ENCODE data around the gene INAFM1. TPM values are rescaled to one million over a fixed set of nuclear protein-coding genes. Genes with fewer than 3 reads are reported as not detected.
A peak's percentile ranks its signal among the peaks of the same experiment; 100 is the strongest.

INAFM1 gene
- total RNA-seq, 5 donors from 2014 or later (not counting 1 experiment from before 2014, with no cell fraction given) = 11.3 to 19.2 (median 15.6) TPM

GRCh38 chr19:47256693-47257410 lies 17.8 kb upstream of the INAFM1 start:
- peak overlapping the region; percentile 49 to 67 for H3K4me3 ChIP-seq (ENCODE audit: control insufficient read depth in 1 of 2, extremely low read depth in 1 of 2, low read length in 1 of 2)
- WGBS (ENCODE audit: insufficient coverage) = 0% methylated on average over 41 of the region's 52 CpGs
- H3K9me3 Mint-ChIP-seq = no peaks in the 10 kb centered on the region

DNA sequence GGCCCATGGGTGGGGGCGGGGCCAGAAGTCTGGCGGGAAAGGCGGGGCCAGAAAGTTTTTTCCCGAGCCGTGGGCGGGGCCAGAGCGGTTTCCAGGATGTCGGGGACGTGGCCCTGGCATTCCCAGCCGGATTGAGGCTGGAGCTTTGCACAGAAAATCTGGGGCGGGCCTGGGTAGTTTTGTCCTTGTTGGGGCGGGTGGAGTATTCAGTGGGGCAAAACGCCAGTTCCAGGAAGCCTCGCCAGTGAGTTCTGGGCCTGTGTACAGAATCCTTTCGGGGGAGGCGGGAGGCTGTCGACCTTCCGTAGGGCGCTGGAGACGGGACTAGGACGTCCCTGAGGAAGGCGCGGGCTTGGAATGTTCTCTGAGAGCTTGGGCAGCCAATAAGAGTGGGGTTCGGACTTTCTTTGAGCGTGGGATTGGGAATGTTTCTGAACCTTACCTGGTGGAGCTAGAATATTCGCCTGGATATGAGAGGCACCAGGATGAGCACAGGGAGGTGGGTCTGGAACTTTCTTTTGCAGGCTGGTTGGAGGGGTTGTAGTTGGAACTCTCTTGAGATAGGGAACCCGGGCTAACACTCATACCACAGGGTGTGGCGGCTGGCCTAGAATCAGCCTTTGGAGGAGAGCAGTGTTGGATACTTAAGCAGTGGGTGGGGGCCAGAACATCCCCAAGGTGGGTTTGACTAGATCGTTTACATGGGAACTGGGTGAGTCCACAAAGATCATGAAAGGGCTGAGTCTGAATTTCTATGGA lies 17.1 kb upstream of the INAFM1 start:
- Mint-ChIP-seq H3K4me1 (peaks cover 33 to 45% (median 43%) of the 10 kb centered on the region in 3 donors), H3K4me3 (peak overlapping the region; percentile 84 to 91 (median 87)), H3K36me3 (peaks cover 34% of the 10 kb centered on the region), H3K27me3 (no peaks in the 10 kb centered on the region), H3K27ac (peak overlapping the region; percentile 91 to 96), H3K9me3 (no peaks in the 10 kb centered on the region)
- Histone ChIP-seq H3K27ac (ENCODE audit: low read length) (peak overlapping the region; percentile 95), H3K27me3 (replicated peaks in 1 of 2; ENCODE audit: control insufficient read depth in 2 of 2, extremely low read depth in 1 of 2, insufficient read depth in 2 of 2, low read length in 1 of 2) (no peaks in the 10 kb centered on the region), H3K9me3 (no peaks in the 10 kb centered on the region), H3K36me3 (ENCODE audit: control insufficient read depth in 2 of 2, extremely low read depth in 1 of 2, insufficient read depth in 1 of 2, low read length in 1 of 2) (peaks cover 6 to 41% of the 10 kb centered on the region in 2 donors), H3K4me3 (ENCODE audit: control insufficient read depth in 1 of 2, extremely low read depth in 1 of 2, low read length in 1 of 2) (peak overlapping the region; percentile 49 to 67), H3K4me1 (ENCODE audit: control insufficient read depth in 1 of 2, extremely low read depth in 1 of 2, insufficient read depth in 2 of 2, low read length in 2 of 2) (peaks cover 6 to 40% of the 10 kb centered on the region in 2 experiments)
- DNase-seq (no peak), ATAC-seq (replicated peaks in 1 of 4) (no peak)
- ChIA-PET CTCF (interaction anchor here in 1 of 2 donors (1.0 to 2.2 kb wide), 8 partner anchors 11 to 91 kb away, joined by 4 to 12 read pairs (median 6); partner anchors contain the start of genes DHX34 and INAFM1), POLR2A (interaction anchor here in 1 of 2 donors (0.9 kb wide), 1 partner anchor 144 kb away, joined by 3 read pairs; the partner anchor contains the start of gene ZC3H4)
- WGBS (ENCODE audit: insufficient coverage) = 17% methylated on average over 26 of the region's 29 CpGs

More at GRCh38 chr19:47256693-47257410, 17.8 kb upstream of the INAFM1 start:
- Histone ChIP-seq H3K9me3 (no peaks in the 10 kb centered on the region), H3K27ac (ENCODE audit: low read length) (peak overlapping the region; percentile 95), H3K36me3 (ENCODE audit: control insufficient read depth in 2 of 2, extremely low read depth in 1 of 2, insufficient read depth in 1 of 2, low read length in 1 of 2) (peaks cover 6 to 34% of the 10 kb centered on the region in 2 donors), H3K27me3 (replicated peaks in 1 of 2; ENCODE audit: control insufficient read depth in 2 of 2, extremely low read depth in 1 of 2, insufficient read depth in 2 of 2, low read length in 1 of 2) (no peaks in the 10 kb centered on the region), H3K4me1 (ENCODE audit: control insufficient read depth in 1 of 2, extremely low read depth in 1 of 2, insufficient read depth in 2 of 2, low read length in 2 of 2) (peaks cover 6 to 40% of the 10 kb centered on the region in 2 experiments)
- ATAC-seq (replicated peaks in 1 of 4) (peak; percentile 74 to 86 (median 80)), DNase-seq (peak; percentile 85 to 99 (median 95))
- Mint-ChIP-seq H3K36me3 (peaks cover 31% of the 10 kb centered on the region), H3K4me1 (peaks cover 31 to 43% (median 42%) of the 10 kb centered on the region in 3 donors), H3K27me3 (no peaks in the 10 kb centered on the region), H3K27ac (peak overlapping the region; percentile 91 to 96), H3K4me3 (peak overlapping the region; percentile 84 to 91 (median 87))
- CTCF ChIA-PET = interaction anchor here (0.6 to 2.2 kb wide), 12 partner anchors 9 to 99 kb away, joined by 3 to 12 read pairs (median 6); partner anchors contain the start of genes DHX34 (in 1 of the 2) and INAFM1 (in 1 of the 2)
- POLR2A ChIA-PET = interaction anchor here (0.6 to 1.3 kb wide), 5 partner anchors 13 to 143 kb away, joined by 3 to 9 read pairs (median 6); partner anchors contain the start of genes INAFM1 (in 1 of the 2) and ZC3H4 (in 1 of the 2)

GRCh38 chr19:47258434-47258833 lies 16.3 kb upstream of the INAFM1 start:
- peaks cover 6 to 40% of the 10 kb centered on the region in 2 experiments for H3K4me1 ChIP-seq (ENCODE audit: control insufficient read depth in 1 of 2, extremely low read depth in 1 of 2, insufficient read depth in 2 of 2, low read length in 2 of 2)
- H3K27me3 ChIP-seq (replicated peaks in 1 of 2; ENCODE audit: control insufficient read depth in 2 of 2, extremely low read depth in 1 of 2, insufficient read depth in 2 of 2, low read length in 1 of 2) = no peaks in the 10 kb centered on the region
- no peaks in the 10 kb centered on the region for H3K9me3 ChIP-seq
- H3K36me3 ChIP-seq (ENCODE audit: control insufficient read depth in 2 of 2, extremely low read depth in 1 of 2, insufficient read depth in 1 of 2, low read length in 1 of 2) = peaks cover 8 to 47% of the 10 kb centered on the region in 2 donors
- no peak for ATAC-seq (replicated peaks in 1 of 4)
- WGBS (ENCODE audit: insufficient coverage) = 100% methylated on average over 6 of the region's 9 CpGs
- H3K4me1 Mint-ChIP-seq = peaks cover 34 to 45% (median 43%) of the 10 kb centered on the region in 3 donors
- no peak overlapping the region for H3K4me3 ChIP-seq (ENCODE audit: control insufficient read depth in 1 of 2, extremely low read depth in 1 of 2, low read length in 1 of 2)
- CTCF ChIA-PET = no interaction called here
- peak overlapping the region; percentile 84 to 91 (median 87) for H3K4me3 Mint-ChIP-seq
- no peak for DNase-seq
- POLR2A ChIA-PET = no interaction called here
- no peaks in the 10 kb centered on the region for H3K27me3 Mint-ChIP-seq
- H3K9me3 Mint-ChIP-seq = no peaks in the 10 kb centered on the region
- H3K27ac Mint-ChIP-seq = peak overlapping the region; percentile 43 to 68
- H3K36me3 Mint-ChIP-seq = peaks cover 35% of the 10 kb centered on the region
- no peak overlapping the region for H3K27ac ChIP-seq (ENCODE audit: low read length)

DNA sequence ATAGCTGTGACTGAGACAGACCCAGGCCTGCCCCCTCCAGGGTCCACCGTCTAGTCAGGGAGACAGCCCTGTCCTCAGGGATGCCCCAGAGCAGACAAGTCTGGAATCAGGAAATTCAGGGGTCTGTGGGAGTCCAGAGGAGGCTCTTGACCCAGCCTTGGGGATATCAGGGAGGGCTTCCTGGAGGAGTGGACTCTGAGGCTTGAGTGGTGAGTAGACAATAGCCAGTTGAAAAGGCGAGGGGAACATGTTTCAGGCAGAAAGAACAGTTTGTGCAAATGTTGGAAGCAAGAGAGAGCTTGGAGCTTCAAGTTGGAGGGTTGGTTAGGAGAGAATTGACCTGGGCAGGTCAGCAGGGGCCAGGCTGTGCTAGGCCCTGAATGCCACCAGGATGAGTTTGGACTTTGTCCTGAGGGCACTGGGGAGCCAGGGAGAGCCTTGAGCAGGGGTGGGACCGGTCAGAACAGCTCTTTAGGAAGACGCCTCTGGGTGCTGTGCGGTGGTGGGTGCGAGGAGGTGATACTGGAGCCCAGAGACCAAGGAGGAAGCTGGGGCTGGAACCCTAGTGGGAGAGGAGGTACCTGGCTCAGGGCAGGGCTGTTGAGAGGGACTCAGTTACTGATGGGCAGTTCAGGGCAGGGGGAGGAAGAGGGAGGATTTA lies 15.7 kb upstream of the INAFM1 start:
- no peaks in the 10 kb centered on the region for H3K27me3 Mint-ChIP-seq
- POLR2A ChIA-PET = no interaction called here
- DNase-seq = no peak
- CTCF ChIA-PET = interaction anchor here in 1 of 2 donors (0.5 kb wide), 1 partner anchor 140 kb away, joined by 3 read pairs; no protein-coding TSS in a partner anchor
- no peak overlapping the region for H3K4me3 ChIP-seq (ENCODE audit: control insufficient read depth in 1 of 2, extremely low read depth in 1 of 2, low read length in 1 of 2)
- H3K36me3 Mint-ChIP-seq = peaks cover 35% of the 10 kb centered on the region
- no peak overlapping the region for H3K27ac ChIP-seq (ENCODE audit: low read length)
- H3K27ac Mint-ChIP-seq = peak overlapping the region; percentile 43 to 68
- peaks cover 6 to 40% of the 10 kb centered on the region in 2 experiments for H3K4me1 ChIP-seq (ENCODE audit: control insufficient read depth in 1 of 2, extremely low read depth in 1 of 2, insufficient read depth in 2 of 2, low read length in 2 of 2)
- H3K36me3 ChIP-seq (ENCODE audit: control insufficient read depth in 2 of 2, extremely low read depth in 1 of 2, insufficient read depth in 1 of 2, low read length in 1 of 2) = peaks cover 8 to 49% of the 10 kb centered on the region in 2 donors
- no peak for ATAC-seq (replicated peaks in 1 of 4)
- H3K27me3 ChIP-seq (replicated peaks in 1 of 2; ENCODE audit: control insufficient read depth in 2 of 2, extremely low read depth in 1 of 2, insufficient read depth in 2 of 2, low read length in 1 of 2) = no peaks in the 10 kb centered on the region
- H3K4me1 Mint-ChIP-seq = peaks cover 34 to 45% (median 43%) of the 10 kb centered on the region in 3 donors
- 98% methylated on average over 6 of the region's 6 CpGs for WGBS (ENCODE audit: insufficient coverage)
- H3K4me3 Mint-ChIP-seq = peak overlapping the region; percentile 69 to 91 (median 87)
- no peaks in the 10 kb centered on the region for H3K9me3 ChIP-seq
- no peaks in the 10 kb centered on the region for H3K9me3 Mint-ChIP-seq

GRCh38 chr19:47260476-47260875 lies 14.2 kb upstream of the INAFM1 start:
- H3K4me1 Mint-ChIP-seq = peaks cover 34 to 45% (median 43%) of the 10 kb centered on the region in 3 donors
- POLR2A ChIA-PET = no interaction called here
- no peak overlapping the region for H3K4me3 Mint-ChIP-seq
- DNase-seq (no peak), ATAC-seq (replicated peaks in 1 of 4) (no peak)
- Histone ChIP-seq H3K27ac (ENCODE audit: low read length) (no peak overlapping the region), H3K27me3 (replicated peaks in 1 of 2; ENCODE audit: control insufficient read depth in 2 of 2, extremely low read depth in 1 of 2, insufficient read depth in 2 of 2, low read length in 1 of 2) (no peaks in the 10 kb centered on the region), H3K4me1 (ENCODE audit: control insufficient read depth in 1 of 2, extremely low read depth in 1 of 2, insufficient read depth in 2 of 2, low read length in 2 of 2) (peaks cover 6 to 39% of the 10 kb centered on the region in 2 experiments), H3K9me3 (no peaks in the 10 kb centered on the region), H3K36me3 (ENCODE audit: control insufficient read depth in 2 of 2, extremely low read depth in 1 of 2, insufficient read depth in 1 of 2, low read length in 1 of 2) (peaks cover 10 to 63% of the 10 kb centered on the region in 2 donors), H3K4me3 (ENCODE audit: control insufficient read depth in 1 of 2, extremely low read depth in 1 of 2, low read length in 1 of 2) (no peak overlapping the region)
- no peaks in the 10 kb centered on the region for H3K27me3 Mint-ChIP-seq
- H3K27ac Mint-ChIP-seq = no peak overlapping the region
- H3K9me3 Mint-ChIP-seq = no peaks in the 10 kb centered on the region
- CTCF ChIA-PET = no interaction called here
- WGBS (ENCODE audit: insufficient coverage) = 98% methylated on average over 16 of the region's 17 CpGs
- H3K36me3 Mint-ChIP-seq = peaks cover 43% of the 10 kb centered on the region

All from T-cell (primary cell).